HG03460 (cell line): Measurements from ENCODE around the gene MLIP.

ENCODE experiments used
- ATAC-seq: cut with Tn5 transposase; IDR thresholded peaks from one replicate; pipeline ENCODE4 v1.9.1; 2021; ENCODE audit not compliant: unreplicated experiment

MLIP gene

GRCh38 chr6:54273214-54273820 is 162.1 kb downstream of the MLIP start:
- ATAC-seq = no peak

GRCh38 chr6:54274383-54274782 is 163.1 kb downstream of the MLIP start:
- no peak for ATAC-seq

GRCh38 chr6:54282186-54282585 is 170.9 kb downstream of the MLIP start:
- no peak for ATAC-seq

GRCh38 chr6:54284161-54284860 is 173.1 kb downstream of the MLIP start:
- ATAC-seq = no peak

GRCh38 chr6:54285595-54285994 is 174.4 kb downstream of the MLIP start:
- no peak for ATAC-seq

GRCh38 chr6:54286141-54286540 is 174.9 kb downstream of the MLIP start:
- no peak for ATAC-seq

GRCh38 chr6:54288474-54288873 is 177.2 kb downstream of the MLIP start:
- no peak for ATAC-seq

GRCh38 chr6:54289426-54289825 is 178.2 kb downstream of the MLIP start:
- ATAC-seq = no peak

GRCh38 chr6:54291146-54291545 is 179.9 kb downstream of the MLIP start:
- peak; percentile 77 for ATAC-seq

GRCh38 chr6:54291738-54292137 is 180.5 kb downstream of the MLIP start:
- ATAC-seq = peak; percentile 92

- no peak for ATAC-seq
Measured at GRCh38 chr6:54294965-54295532, 183.8 kb downstream of the MLIP start.

GRCh38 chr6:54299542-54300269 is 188.5 kb downstream of the MLIP start:
- ATAC-seq = no peak

GRCh38 chr6:54301770-54302169 is 190.5 kb downstream of the MLIP start:
- no peak for ATAC-seq

- ATAC-seq = peak; percentile 75
Measured at GRCh38 chr6:54307439-54307910, 196.2 kb downstream of the MLIP start.

GRCh38 chr6:54308289-54308985 is 197.2 kb downstream of the MLIP start, which contains the start of gene TINAG:
TINAG (plus strand) TSS chr6:54308441; CDS start chr6:54308551, 110 bp downstream.
- no peak for ATAC-seq

- no peak for ATAC-seq
Measured at GRCh38 chr6:54308986-54309315, 197.7 kb downstream of the MLIP start.

- ATAC-seq = no peak
Measured at GRCh38 chr6:54310377-54311152, 199.3 kb downstream of the MLIP start.

- ATAC-seq = no peak
Measured at GRCh38 chr6:54315656-54316055, 204.4 kb downstream of the MLIP start.
